PC-9 (cell line): ENCODE results near the gene ZNRF3.

Experiments used
- EZH2 ChIP-seq: fragments of 200-600 bp; sonication (generic); IDR thresholded peaks from 2 replicates; pipeline ENCODE4 v1.8.0; 2017; ENCODE audit warnings: antibody characterized with exemption, low read depth
- TF ChIP-seq, protein P1 (sequence below): fragments of 200-600 bp; sonication (generic); conservative IDR thresholded peaks from 2 replicates; pipeline ENCODE4 v1.6.1; 2017; ENCODE audit warnings: mixed run types, antibody characterized with exemption, mild to moderate bottlenecking, moderate library complexity

DNA sequence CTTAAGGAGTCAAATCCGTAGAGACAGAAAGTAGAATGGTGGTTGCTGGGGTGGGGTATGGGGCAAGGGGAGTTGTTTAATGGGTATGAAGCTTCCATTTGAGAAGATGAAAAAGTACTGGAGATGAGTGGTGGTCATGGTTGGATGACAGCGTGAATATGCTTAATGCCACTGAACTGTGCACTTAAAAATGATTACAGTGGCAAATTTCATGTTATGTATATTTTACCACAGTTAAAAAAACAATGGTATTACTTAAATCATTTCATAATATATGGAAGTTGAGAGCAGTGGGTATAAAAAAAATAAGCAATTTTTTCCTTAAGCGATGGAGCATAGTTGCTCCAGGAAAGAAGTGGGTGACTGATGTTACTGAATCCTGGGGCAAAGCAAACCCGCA, 111.2 kb downstream of the ZNRF3 start:
- TF ChIP-seq, protein P1, sequence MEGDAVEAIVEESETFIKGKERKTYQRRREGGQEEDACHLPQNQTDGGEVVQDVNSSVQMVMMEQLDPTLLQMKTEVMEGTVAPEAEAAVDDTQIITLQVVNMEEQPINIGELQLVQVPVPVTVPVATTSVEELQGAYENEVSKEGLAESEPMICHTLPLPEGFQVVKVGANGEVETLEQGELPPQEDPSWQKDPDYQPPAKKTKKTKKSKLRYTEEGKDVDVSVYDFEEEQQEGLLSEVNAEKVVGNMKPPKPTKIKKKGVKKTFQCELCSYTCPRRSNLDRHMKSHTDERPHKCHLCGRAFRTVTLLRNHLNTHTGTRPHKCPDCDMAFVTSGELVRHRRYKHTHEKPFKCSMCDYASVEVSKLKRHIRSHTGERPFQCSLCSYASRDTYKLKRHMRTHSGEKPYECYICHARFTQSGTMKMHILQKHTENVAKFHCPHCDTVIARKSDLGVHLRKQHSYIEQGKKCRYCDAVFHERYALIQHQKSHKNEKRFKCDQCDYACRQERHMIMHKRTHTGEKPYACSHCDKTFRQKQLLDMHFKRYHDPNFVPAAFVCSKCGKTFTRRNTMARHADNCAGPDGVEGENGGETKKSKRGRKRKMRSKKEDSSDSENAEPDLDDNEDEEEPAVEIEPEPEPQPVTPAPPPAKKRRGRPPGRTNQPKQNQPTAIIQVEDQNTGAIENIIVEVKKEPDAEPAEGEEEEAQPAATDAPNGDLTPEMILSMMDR = no peak
- no peak for TF ChIP-seq EZH2
